ENCODE measurements around the gene ABCA13.

Gene ABCA13

GRCh38 chr7:48452218-48452617, 281.0 kb downstream of the ABCA13 start:
- Histone ChIP-seq H3K4me3 (ENCODE audit: low read length) (no peak overlapping the region), H3K36me3 (ENCODE audit: control insufficient read depth, insufficient read depth, low read length) (no peaks in the 10 kb centered on the region; the same call in 1 of the 2 replicates), H3K4me1 (ENCODE audit: control insufficient read depth, insufficient read depth, low read length) (no peaks in the 10 kb centered on the region), H3K27me3 (ENCODE audit: control insufficient read depth, insufficient read depth, low read length) (no peaks in the 10 kb centered on the region), H3K27ac (ENCODE audit: low read length) (no peak overlapping the region), H3K9me3 (ENCODE audit: control insufficient read depth, insufficient read depth, low read length) (no peaks in the 10 kb centered on the region)
- no CpG with 5 or more reads among the region's 1 CpG for WGBS (ENCODE audit: insufficient coverage, insufficient read length)
- no peak for DNase-seq (ENCODE audit: low read depth, low spot score)

GRCh38 chr7:48454750-48455192, 283.5 kb downstream of the ABCA13 start:
- no peak for DNase-seq (ENCODE audit: low read depth, low spot score)
- no CpG with 5 or more reads among the region's 38 CpGs for WGBS (ENCODE audit: insufficient coverage, insufficient read length)

DNA sequence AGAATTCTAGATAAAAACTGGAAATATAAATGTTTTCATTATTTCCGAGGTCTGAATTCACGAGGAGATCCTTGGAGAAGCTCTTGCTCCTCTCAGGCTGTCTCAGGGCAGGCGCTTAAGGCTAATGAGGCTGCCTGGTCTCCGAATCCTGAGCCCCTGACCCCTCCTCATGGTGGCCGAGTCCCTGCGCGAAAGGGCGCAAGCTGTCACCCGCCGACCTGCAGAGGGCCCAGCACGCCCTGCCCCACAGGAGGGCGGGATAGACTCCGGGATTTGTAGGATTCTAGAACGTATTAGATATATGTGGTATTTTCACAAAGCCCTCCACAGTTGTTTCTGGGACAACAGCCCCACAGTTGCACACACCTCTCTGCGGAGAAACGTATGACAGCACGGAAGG, 284.1 kb downstream of the ABCA13 start:
- Histone ChIP-seq H3K9me3 (ENCODE audit: control insufficient read depth, insufficient read depth, low read length) (no peaks in the 10 kb centered on the region), H3K27me3 (ENCODE audit: control insufficient read depth, insufficient read depth, low read length) (no peaks in the 10 kb centered on the region), H3K4me3 (ENCODE audit: low read length) (no peak overlapping the region), H3K36me3 (ENCODE audit: control insufficient read depth, insufficient read depth, low read length) (no peaks in the 10 kb centered on the region; the same call in 1 of the 2 replicates), H3K27ac (ENCODE audit: low read length) (no peak overlapping the region), H3K4me1 (ENCODE audit: control insufficient read depth, insufficient read depth, low read length) (no peaks in the 10 kb centered on the region)
- WGBS (ENCODE audit: insufficient coverage, insufficient read length): no CpG with 5 or more reads among the region's 17 CpGs
- no peak for DNase-seq (ENCODE audit: low read depth, low spot score)

More at GRCh38 chr7:48454750-48455192, 283.5 kb downstream of the ABCA13 start:
- Histone ChIP-seq H3K4me1 (ENCODE audit: control insufficient read depth, insufficient read depth, low read length) (no peaks in the 10 kb centered on the region), H3K27ac (ENCODE audit: low read length) (no peak overlapping the region), H3K9me3 (ENCODE audit: control insufficient read depth, insufficient read depth, low read length) (no peaks in the 10 kb centered on the region), H3K36me3 (ENCODE audit: control insufficient read depth, insufficient read depth, low read length) (no peaks in the 10 kb centered on the region; the same call in 1 of the 2 replicates), H3K4me3 (ENCODE audit: low read length) (no peak overlapping the region), H3K27me3 (ENCODE audit: control insufficient read depth, insufficient read depth, low read length) (no peaks in the 10 kb centered on the region)

- Histone ChIP-seq H3K36me3 (ENCODE audit: control insufficient read depth, insufficient read depth, low read length) (no peaks in the 10 kb centered on the region; the same call in 1 of the 2 replicates), H3K27ac (ENCODE audit: low read length) (no peak overlapping the region), H3K27me3 (ENCODE audit: control insufficient read depth, insufficient read depth, low read length) (no peaks in the 10 kb centered on the region), H3K4me3 (ENCODE audit: low read length) (no peak overlapping the region), H3K4me1 (ENCODE audit: control insufficient read depth, insufficient read depth, low read length) (no peaks in the 10 kb centered on the region), H3K9me3 (ENCODE audit: control insufficient read depth, insufficient read depth, low read length) (no peaks in the 10 kb centered on the region)
- WGBS (ENCODE audit: insufficient coverage, insufficient read length): no CpG with 5 or more reads among the region's 4 CpGs
- DNase-seq (ENCODE audit: low read depth, low spot score): no peak
These were observed 287.7 kb downstream of the ABCA13 start for GRCh38 chr7:48458701-48459524.

- WGBS (ENCODE audit: insufficient coverage, insufficient read length): no CpG with 5 or more reads among the region's 4 CpGs
- H3K4me1 ChIP-seq (ENCODE audit: control insufficient read depth, insufficient read depth, low read length): no peaks in the 10 kb centered on the region
- no peak for DNase-seq (ENCODE audit: low read depth, low spot score)
These were observed 295.5 kb downstream of the ABCA13 start for GRCh38 chr7:48466713-48467112.

DNA sequence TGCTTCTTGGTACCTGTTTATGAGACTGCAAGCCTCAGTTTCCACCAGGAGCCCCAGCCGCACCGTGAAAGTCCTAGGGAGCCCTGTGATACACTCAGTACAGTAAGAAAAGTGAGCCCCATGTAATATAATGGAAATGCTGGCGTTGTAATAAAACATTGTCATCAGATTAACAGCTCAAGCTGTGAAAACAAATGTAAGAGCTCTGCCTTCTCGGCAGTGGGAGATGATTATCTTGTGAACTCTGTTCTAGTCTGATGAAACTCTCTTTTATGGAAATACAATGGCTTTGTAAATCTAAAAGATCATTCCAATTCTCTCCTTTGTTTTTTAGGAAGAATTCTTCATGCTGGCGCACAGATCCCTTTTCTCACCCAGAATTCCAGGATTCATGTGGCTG, 299.9 kb downstream of the ABCA13 start:
- peaks cover 1% of the 10 kb centered on the region; the same call in 1 of the 2 replicates for H3K4me1 ChIP-seq (ENCODE audit: control insufficient read depth, insufficient read depth, low read length)
- no peaks in the 10 kb centered on the region for H3K27me3 ChIP-seq (ENCODE audit: control insufficient read depth, insufficient read depth, low read length)
- no peak for DNase-seq (ENCODE audit: low read depth, low spot score)
- H3K9me3 ChIP-seq (ENCODE audit: control insufficient read depth, insufficient read depth, low read length): no peaks in the 10 kb centered on the region
- H3K27ac ChIP-seq (ENCODE audit: low read length): no peak overlapping the region
- WGBS (ENCODE audit: insufficient coverage, insufficient read length): no CpG with 5 or more reads among the region's 5 CpGs
- H3K4me3 ChIP-seq (ENCODE audit: low read length): no peak overlapping the region
- no peaks in the 10 kb centered on the region for H3K36me3 ChIP-seq (ENCODE audit: control insufficient read depth, insufficient read depth, low read length)

More at GRCh38 chr7:48466713-48467112, 295.5 kb downstream of the ABCA13 start:
- no peaks in the 10 kb centered on the region for H3K9me3 ChIP-seq (ENCODE audit: control insufficient read depth, insufficient read depth, low read length)
- no peak overlapping the region for H3K4me3 ChIP-seq (ENCODE audit: low read length)
- no peak overlapping the region for H3K27ac ChIP-seq (ENCODE audit: low read length)
- no peaks in the 10 kb centered on the region for H3K36me3 ChIP-seq (ENCODE audit: control insufficient read depth, insufficient read depth, low read length)
- H3K27me3 ChIP-seq (ENCODE audit: control insufficient read depth, insufficient read depth, low read length): no peaks in the 10 kb centered on the region

DNA sequence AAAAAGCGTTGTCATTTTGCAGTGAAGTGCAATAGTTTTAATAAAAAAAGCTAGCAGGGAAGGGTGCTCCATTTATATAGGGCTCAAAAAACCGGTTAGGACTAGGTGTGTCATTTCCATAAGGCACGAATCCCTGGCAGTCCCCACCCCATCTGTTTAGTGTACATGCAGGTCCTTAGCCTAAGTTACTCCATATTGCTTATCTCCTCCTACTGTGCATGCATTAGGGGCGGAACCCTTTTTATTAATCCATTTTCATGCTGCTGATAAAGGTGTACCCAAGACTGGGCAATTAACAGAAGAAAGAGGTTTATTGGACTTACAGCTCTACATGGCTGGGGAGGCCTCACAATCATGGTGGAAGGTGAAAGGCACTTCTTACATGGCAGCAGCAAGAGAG, 301.4 kb downstream of the ABCA13 start:
- Histone ChIP-seq H3K27me3 (ENCODE audit: control insufficient read depth, insufficient read depth, low read length) (no peaks in the 10 kb centered on the region), H3K9me3 (ENCODE audit: control insufficient read depth, insufficient read depth, low read length) (no peaks in the 10 kb centered on the region)
- no peak for DNase-seq (ENCODE audit: low read depth, low spot score)

GRCh38 chr7:48473205-48473865, 302.1 kb downstream of the ABCA13 start:
- Histone ChIP-seq H3K9me3 (ENCODE audit: control insufficient read depth, insufficient read depth, low read length) (no peaks in the 10 kb centered on the region), H3K4me1 (ENCODE audit: control insufficient read depth, insufficient read depth, low read length) (peaks cover 1% of the 10 kb centered on the region; the same call in 1 of the 2 replicates), H3K4me3 (ENCODE audit: low read length) (no peak overlapping the region), H3K27ac (ENCODE audit: low read length) (no peak overlapping the region), H3K36me3 (ENCODE audit: control insufficient read depth, insufficient read depth, low read length) (no peaks in the 10 kb centered on the region), H3K27me3 (ENCODE audit: control insufficient read depth, insufficient read depth, low read length) (no peaks in the 10 kb centered on the region)
- WGBS (ENCODE audit: insufficient coverage, insufficient read length): no CpG with 5 or more reads among the region's 6 CpGs
- DNase-seq (ENCODE audit: low read depth, low spot score): no peak

More for the DNA sequence above, 301.4 kb downstream of the ABCA13 start:
- Histone ChIP-seq H3K4me1 (ENCODE audit: control insufficient read depth, insufficient read depth, low read length) (peaks cover 1% of the 10 kb centered on the region; the same call in 1 of the 2 replicates), H3K27ac (ENCODE audit: low read length) (no peak overlapping the region), H3K4me3 (ENCODE audit: low read length) (no peak overlapping the region), H3K36me3 (ENCODE audit: control insufficient read depth, insufficient read depth, low read length) (no peaks in the 10 kb centered on the region)
- no CpG with 5 or more reads among the region's 4 CpGs for WGBS (ENCODE audit: insufficient coverage, insufficient read length)

DNA sequence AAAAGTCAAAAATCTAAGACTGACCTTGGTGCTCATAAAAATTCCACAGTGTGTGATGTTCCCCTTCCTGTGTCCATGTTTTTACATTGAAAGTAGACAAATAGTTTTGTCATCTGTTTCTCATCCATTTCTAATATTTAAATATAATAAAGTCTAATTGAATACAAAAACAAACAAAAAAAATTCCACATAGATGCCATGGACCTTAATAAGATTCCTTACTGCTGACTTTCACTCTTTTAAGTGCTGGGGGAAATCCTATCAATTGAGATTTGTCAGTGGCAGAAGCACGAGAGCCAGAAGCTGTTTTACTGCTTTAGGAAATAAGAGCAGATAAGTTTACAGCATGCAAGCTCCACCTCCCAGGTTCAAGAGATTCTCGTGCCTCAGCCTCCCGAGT, 310.0 kb downstream of the ABCA13 start:
- Histone ChIP-seq H3K27me3 (ENCODE audit: control insufficient read depth, insufficient read depth, low read length) (no peaks in the 10 kb centered on the region), H3K4me1 (ENCODE audit: control insufficient read depth, insufficient read depth, low read length) (no peaks in the 10 kb centered on the region), H3K4me3 (ENCODE audit: low read length) (no peak overlapping the region), H3K27ac (ENCODE audit: low read length) (no peak overlapping the region), H3K36me3 (ENCODE audit: control insufficient read depth, insufficient read depth, low read length) (no peaks in the 10 kb centered on the region), H3K9me3 (ENCODE audit: control insufficient read depth, insufficient read depth, low read length) (no peaks in the 10 kb centered on the region)
- WGBS (ENCODE audit: insufficient coverage, insufficient read length): no CpG with 5 or more reads among the region's 3 CpGs
- no peak for DNase-seq (ENCODE audit: low read depth, low spot score)

GRCh38 chr7:48497521-48497920, 326.3 kb downstream of the ABCA13 start:
- no CpG with 5 or more reads among the region's 3 CpGs for WGBS (ENCODE audit: insufficient coverage, insufficient read length)
- Histone ChIP-seq H3K9me3 (ENCODE audit: control insufficient read depth, insufficient read depth, low read length) (no peaks in the 10 kb centered on the region), H3K27ac (ENCODE audit: low read length) (no peak overlapping the region), H3K27me3 (ENCODE audit: control insufficient read depth, insufficient read depth, low read length) (no peaks in the 10 kb centered on the region), H3K4me3 (ENCODE audit: low read length) (no peak overlapping the region), H3K4me1 (ENCODE audit: control insufficient read depth, insufficient read depth, low read length) (no peaks in the 10 kb centered on the region), H3K36me3 (ENCODE audit: control insufficient read depth, insufficient read depth, low read length) (no peaks in the 10 kb centered on the region)
- DNase-seq (ENCODE audit: low read depth, low spot score): no peak
